GM18909 (cell line): ENCODE results near the gene GRXCR1.

Experiments used
- ATAC-seq: cut with Tn5 transposase; IDR thresholded peaks from one replicate; pipeline ENCODE4 v1.9.1; 2021; ENCODE audit warnings: mild to moderate bottlenecking; ENCODE audit not compliant: unreplicated experiment, poor library complexity

The GRXCR1 gene

GRCh38 chr4:42925921-42926320, 33.4 kb downstream of the GRXCR1 start:
- ATAC-seq, result no peak

DNA sequence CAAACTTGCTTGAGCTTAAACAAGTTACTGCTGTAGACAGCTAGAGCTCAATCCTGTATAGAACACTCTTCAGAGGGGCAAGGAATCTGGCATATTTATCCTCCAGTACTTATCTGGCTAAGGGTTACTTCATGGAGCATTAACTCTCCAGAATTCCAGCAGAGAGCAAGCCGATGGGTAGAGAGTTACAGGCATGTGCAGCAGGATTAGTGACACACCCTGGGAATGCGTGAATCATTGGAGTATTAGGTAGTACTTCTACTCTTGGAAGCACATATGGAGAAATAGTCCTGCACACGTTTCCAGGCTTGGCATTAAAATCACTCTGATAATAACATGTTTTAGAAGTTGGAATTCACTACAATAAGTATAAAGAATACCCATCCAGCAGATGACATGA, 35.4 kb downstream of the GRXCR1 start:
- no peak for ATAC-seq

DNA sequence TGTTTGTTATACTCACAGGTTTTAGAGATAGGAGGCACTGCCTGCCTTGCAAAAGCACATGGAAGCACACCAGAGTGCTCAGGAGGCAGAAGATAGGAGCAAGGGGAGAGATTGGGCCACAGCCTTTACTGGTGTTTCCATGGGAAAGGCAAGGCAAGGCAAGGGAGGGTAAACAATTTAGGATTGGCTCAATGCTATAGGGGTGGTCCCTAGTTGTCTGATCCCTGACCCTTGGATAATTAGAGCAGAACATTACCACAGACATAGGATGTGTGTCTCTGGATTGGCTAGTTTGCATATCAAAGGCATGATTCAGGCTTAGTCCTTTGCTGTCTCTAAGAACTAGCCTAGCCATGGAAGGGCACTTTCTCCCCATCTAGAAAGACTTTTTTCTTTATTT, 36.1 kb downstream of the GRXCR1 start:
- ATAC-seq, result no peak

GRCh38 chr4:42942216-42942615, 49.7 kb downstream of the GRXCR1 start:
- ATAC-seq, result no peak

DNA sequence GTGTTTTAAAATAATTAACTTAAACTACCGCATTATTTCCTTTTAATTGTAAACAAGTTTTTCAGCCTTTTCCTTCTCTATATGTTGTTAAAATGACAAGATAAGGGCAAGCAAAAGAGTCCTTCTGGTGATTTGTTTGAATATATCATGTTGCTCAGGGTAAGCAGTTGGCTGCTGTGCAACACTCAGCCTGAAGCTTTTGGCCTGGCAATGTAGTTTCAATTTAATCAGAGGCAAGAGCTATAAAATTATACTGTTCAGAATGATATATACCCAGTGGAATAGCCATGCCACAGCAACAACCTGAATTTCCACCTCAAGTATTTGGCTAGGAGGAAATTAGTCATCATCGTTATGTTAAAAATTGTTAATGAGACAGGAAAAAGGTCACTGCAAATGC, 53.4 kb downstream of the GRXCR1 start:
- no peak for ATAC-seq

GRCh38 chr4:42953321-42953720, 60.8 kb downstream of the GRXCR1 start:
- ATAC-seq, result no peak

GRCh38 chr4:42954963-42955669, 62.6 kb downstream of the GRXCR1 start:
- no peak for ATAC-seq

DNA sequence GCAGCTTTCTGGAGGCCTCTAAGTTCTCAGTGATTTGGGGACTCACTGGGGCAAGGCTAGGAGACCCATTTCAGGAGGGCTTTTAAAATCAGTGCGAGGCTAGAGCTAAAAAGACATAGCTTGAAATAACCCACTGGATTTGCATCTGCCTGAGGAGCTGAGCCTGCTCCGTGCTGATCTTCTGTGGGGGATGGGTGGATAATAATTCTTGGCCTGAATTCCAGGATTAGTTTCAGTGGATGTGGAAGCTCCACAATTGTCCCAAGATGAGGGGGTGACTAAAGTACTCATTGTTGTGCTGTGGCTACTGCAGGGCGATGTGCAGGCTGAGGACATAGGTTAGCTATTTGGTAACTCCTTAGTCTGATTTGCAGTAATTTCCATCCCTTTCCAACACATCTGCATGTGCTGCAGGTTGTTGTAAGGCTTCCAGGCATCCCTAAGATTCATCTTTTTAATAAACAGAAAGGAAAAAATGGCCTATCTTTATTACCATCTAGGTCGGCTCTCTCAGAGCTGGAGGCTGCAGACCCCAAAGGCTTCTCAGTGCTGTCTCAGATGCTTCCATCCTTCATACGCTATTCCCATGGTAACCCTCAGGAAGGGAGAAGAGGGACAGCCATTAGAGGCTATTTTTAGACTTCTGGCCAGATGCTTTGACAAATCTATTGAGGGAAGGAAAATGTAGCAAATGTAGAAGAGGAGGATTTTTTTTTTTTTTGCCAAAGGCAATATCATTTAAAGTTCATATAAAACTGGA, 63.4 kb downstream of the GRXCR1 start:
- ATAC-seq, result no peak

DNA sequence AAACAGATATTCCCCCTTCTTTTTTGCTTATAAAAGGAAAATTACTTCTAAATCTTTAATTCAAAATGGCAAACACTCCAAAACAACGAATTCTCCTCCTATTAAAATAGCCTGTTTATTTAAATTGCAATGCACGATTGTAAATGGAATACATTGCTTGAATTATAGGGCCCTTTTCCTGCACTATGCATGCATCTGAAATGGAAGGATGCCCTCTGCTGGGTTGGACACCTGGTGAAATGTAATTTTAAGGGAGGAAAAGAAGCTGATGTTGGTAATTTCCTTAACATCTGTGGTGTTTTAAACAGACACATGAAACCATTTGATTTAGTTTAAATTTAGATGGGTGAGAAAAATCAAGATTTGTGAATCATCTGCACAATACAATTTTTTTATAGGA, 72.8 kb downstream of the GRXCR1 start:
- ATAC-seq, result no peak

- no peak for ATAC-seq
Measured at GRCh38 chr4:42985976-42986375, 93.5 kb downstream of the GRXCR1 start.

DNA sequence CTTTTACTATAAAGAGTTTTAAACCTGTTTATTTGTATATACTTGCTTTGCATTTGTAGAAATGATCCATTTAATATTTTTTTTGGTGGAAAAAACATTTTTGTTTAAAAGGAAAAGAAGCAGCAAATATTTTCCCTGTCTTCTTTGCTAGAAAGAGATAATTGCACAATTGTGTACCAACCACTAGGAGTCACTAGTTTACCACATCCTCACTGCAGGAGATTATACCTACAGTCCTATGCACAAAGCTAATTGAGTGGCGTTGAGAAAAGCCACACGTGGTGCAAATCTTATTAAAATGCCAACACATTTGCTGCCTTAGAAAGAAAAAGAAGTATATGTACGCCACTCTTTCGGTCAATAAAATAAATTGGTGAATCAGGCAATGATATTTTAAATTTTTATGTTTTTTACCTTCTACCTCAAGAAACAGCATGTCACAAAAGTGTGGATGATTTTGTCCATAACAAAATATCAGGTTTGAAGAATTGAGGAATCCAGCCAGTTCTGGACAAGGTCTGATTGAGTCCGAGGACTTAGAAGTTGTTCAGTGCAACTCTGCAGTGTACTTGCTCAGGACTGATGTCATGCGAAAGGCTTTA, 102.9 kb downstream of the GRXCR1 start:
- ATAC-seq, result peak; percentile 94

GRCh38 chr4:43008793-43009192, 116.3 kb downstream of the GRXCR1 start:
- no peak for ATAC-seq

- no peak for ATAC-seq
Measured at GRCh38 chr4:43014256-43014655, 121.7 kb downstream of the GRXCR1 start.

DNA sequence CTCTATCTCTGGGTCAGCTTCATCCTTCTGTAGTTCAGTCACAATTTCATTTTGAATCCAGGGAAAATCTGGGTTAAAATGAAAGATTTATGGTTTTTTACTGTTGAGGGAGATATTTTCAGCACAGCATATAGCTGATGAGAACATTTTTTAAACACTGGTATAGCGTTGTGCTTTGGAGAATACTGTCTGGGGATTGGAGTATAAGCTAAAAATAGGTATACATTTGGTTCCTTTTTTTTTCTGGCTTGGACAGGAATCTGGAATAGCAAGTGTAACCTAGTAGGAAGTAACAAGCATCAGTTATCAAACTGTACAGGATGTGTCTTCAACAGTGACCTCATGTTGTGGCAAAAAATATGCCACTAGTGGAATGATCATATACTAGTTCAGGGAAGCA, 149.1 kb downstream of the GRXCR1 start:
- no peak for ATAC-seq

GRCh38 chr4:43047058-43047457, 154.5 kb downstream of the GRXCR1 start:
- ATAC-seq, result no peak

DNA sequence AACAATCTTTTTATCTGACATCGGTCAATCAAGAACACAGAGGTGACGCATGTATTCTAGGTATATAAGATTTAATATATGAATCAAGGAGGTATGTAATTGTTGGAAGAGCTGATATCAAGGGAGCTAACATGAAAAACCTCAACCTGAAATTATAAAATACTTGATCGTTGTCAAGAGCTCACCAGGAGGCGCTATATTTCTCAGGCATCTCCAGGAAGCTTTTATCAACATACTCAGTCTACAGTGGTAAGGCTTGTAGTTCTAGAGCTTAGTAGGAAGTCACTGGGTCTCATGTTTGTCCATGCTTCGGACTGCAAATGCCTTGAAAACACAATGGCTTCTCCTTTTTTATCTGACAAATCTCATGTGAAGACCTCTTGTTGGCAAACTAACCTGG, 156.1 kb downstream of the GRXCR1 start:
- no peak for ATAC-seq

GRCh38 chr4:43049326-43049725, 156.8 kb downstream of the GRXCR1 start:
- ATAC-seq, result no peak

GRCh38 chr4:43066415-43066814, 173.9 kb downstream of the GRXCR1 start:
- ATAC-seq, result no peak

- ATAC-seq, result no peak
Measured at GRCh38 chr4:43071069-43071468, 178.6 kb downstream of the GRXCR1 start.
